ENCODE results near the gene HSP90AB1. TPM values are rescaled to one million over a fixed set of nuclear protein-coding genes. Genes with fewer than 3 reads are reported as not detected.

Gene HSP90AB1
- 2,224 and 2,297 TPM in 2 replicates for total RNA-seq (2021; fragmentation: NEBNext Ultra II Directional; extraction: Animal tissue kit (Norgen Biotek cat#: 25700))
- 1,244 and 1,564 TPM in 2 replicates for polyA plus RNA-seq (2011; rRNA removed)
- 1,987 TPM for polyA plus RNA-seq (2011; cell fraction: cytosol; rRNA removed)
- polyA plus RNA-seq (2011; cell fraction: nucleus; rRNA removed): 1,165 TPM
- 2,191 to 2,644 TPM (median 2,404 TPM) in 4 replicates for polyA plus RNA-seq (2012, experiment 1 of 2)
- polyA plus RNA-seq (2012, experiment 2 of 2): 384 TPM
- polyA plus RNA-seq (2013, experiment 1 of 2): 1,706 TPM
- polyA plus RNA-seq (2013, experiment 2 of 2): 1,654 TPM
- polyA minus RNA-seq (2011; rRNA and poly(A)+ RNA removed): 1,724 and 1,899 TPM in 2 replicates
- polyA minus RNA-seq (2011; cell fraction: cytosol; rRNA and poly(A)+ RNA removed): 850 TPM
- polyA minus RNA-seq (2011; cell fraction: nucleus; rRNA and poly(A)+ RNA removed): 610 TPM
- long read RNA-seq, experiment 1, transcript HSP90AB1-203 (12 exons, 2,572 nt): major isoform, 150 of 2,413 reads
- long read RNA-seq, experiment 1, partial matches to known transcripts: 2,227 of 2,413 reads
- long read RNA-seq, experiment 1, other reads (novel, unspliced or antisense): 35 of 2,413 reads
- long read RNA-seq, experiment 2, transcript HSP90AB1-201 (12 exons, 2,582 nt): minor isoform, 6 of 2,381 reads
- long read RNA-seq, experiment 2, transcript HSP90AB1-203 (12 exons, 2,572 nt): major isoform, 1,614 of 2,381 reads
- long read RNA-seq, experiment 2, partial matches to known transcripts: 739 of 2,381 reads
- long read RNA-seq, experiment 2, other reads (novel, unspliced or antisense): 20 of 2,381 reads

- H3K23me2 ChIP-seq (ENCODE audit: low read depth, low read length): peaks cover 12% of the 10 kb centered on the region
- no peak within 1 kb of the TSS for H2BK120ac ChIP-seq (replicated peaks; ENCODE audit: low read depth, low read length)
- no peaks in the 10 kb centered on the region for H3K27me3 ChIP-seq (replicated peaks in 1 of 4; ENCODE audit: control insufficient read depth in 3 of 4, extremely low read depth in 1 of 4, insufficient read depth in 3 of 4, low read length in 3 of 4)
- H3K27ac ChIP-seq (ENCODE audit: low read depth, low read length): peak within 1 kb of the TSS; percentile 95
- 1% methylated on average over 31 of the region's 34 CpGs; no CpG with 5 or more reads in 1 of the 2 experiments for WGBS, 2 experiments (ENCODE audit: extremely low coverage in 1 of 2, insufficient coverage in 1 of 2, insufficient read length in 1 of 2, insufficient replicate concordance in 2 of 2, low coverage in 1 of 2, low lambda C conversion rate in 2 of 2, missing lambda C conversion rate in 1 of 2)
- peak; percentile 94 to 97 for DNase-seq (ENCODE audit: low read depth in 1 of 2, low spot score in 2 of 2)
- peaks cover 27 to 45% of the 10 kb centered on the region in 2 experiments for H3K79me2 ChIP-seq (ENCODE audit: control insufficient read depth in 1 of 2, insufficient read depth in 2 of 2, low read length in 2 of 2)
- no peaks in the 10 kb centered on the region; the same call in 1 of the 2 replicates for H3K79me1 ChIP-seq (ENCODE audit: low read depth, low read length)
- H3K56ac ChIP-seq (replicated peaks; ENCODE audit: insufficient read length, low read depth, low read length): peak within 1 kb of the TSS; percentile 75
- peak within 1 kb of the TSS; percentile 94; the same call in 1 of the 2 replicates for H2AK5ac ChIP-seq (ENCODE audit: low read depth, low read length)
- H4K8ac ChIP-seq (ENCODE audit: extremely low read depth, insufficient read depth, low read length): peak within 1 kb of the TSS; percentile 95
- H2BK5ac ChIP-seq (ENCODE audit: low read depth, low read length): peak within 1 kb of the TSS; percentile 95
- no peak for FAIRE-seq
- H3K14ac ChIP-seq (ENCODE audit: insufficient read length): peak within 1 kb of the TSS; percentile 43
- POLR2A ChIA-PET (ENCODE audit: partially characterized antibody): interaction anchor here (0.5 to 18.9 kb wide), 73 partner anchors 7 to 723 kb away, joined by 3 to 581 read pairs (median 5); partner anchors contain the start of genes AARS2, CAPN11, CDC5L and GTPBP2
- no peak within 1 kb of the TSS for H2BK20ac ChIP-seq (ENCODE audit: low read length)
- peaks cover 7 to 18% (median 14%) of the 10 kb centered on the region in 4 experiments for H3K4me1 ChIP-seq (replicated peaks in 1 of 4; ENCODE audit: control insufficient read depth in 3 of 4, insufficient read depth in 4 of 4, low read length in 3 of 4)
- peak within 1 kb of the TSS; percentile 92 to 96 for H3K4me2 ChIP-seq (ENCODE audit: insufficient read depth in 1 of 2, low read depth in 2 of 2, low read length in 2 of 2)
- H3K23ac ChIP-seq (ENCODE audit: insufficient read length): no peak within 1 kb of the TSS
- peak within 1 kb of the TSS; percentile 95 for H4K91ac ChIP-seq (replicated peaks; ENCODE audit: insufficient read length, low read length)
- H3K18ac ChIP-seq (ENCODE audit: extremely low read depth, low read length): peak within 1 kb of the TSS; percentile 89
- H3K4me3 ChIP-seq (ENCODE audit: extremely low read depth in 1 of 4, insufficient read depth in 2 of 4, low read depth in 3 of 4, low read length in 4 of 4): peak within 1 kb of the TSS; percentile 55 to 100 (median 98)
- CTCF ChIA-PET (ENCODE audit: partially characterized antibody): interaction anchor here (0.6 to 8.1 kb wide), 13 partner anchors 8 to 78 kb away, joined by 3 to 102 read pairs (median 5); partner anchors contain the start of genes MYMX, SLC29A1 and SLC35B2
- H3K9me3 ChIP-seq (ENCODE audit: insufficient read depth in 2 of 2, low read depth in 1 of 2, low read length in 1 of 2): no peaks in the 10 kb centered on the region
- H2BK15ac ChIP-seq (ENCODE audit: low read length): no peak within 1 kb of the TSS
- H2AFZ ChIP-seq (ENCODE audit: low read length): peak within 1 kb of the TSS; percentile 64; the same call in 1 of the 2 replicates
- H3K4ac ChIP-seq (replicated peaks; ENCODE audit: insufficient read length, low read depth, low read length): peak within 1 kb of the TSS; percentile 80
- peak within 1 kb of the TSS; percentile 61 for H4K5ac ChIP-seq (ENCODE audit: insufficient read length, low read depth, low read length)
- peaks cover 35 to 40% (median 36%) of the 10 kb centered on the region in 4 experiments for H3K36me3 ChIP-seq (ENCODE audit: control insufficient read depth in 2 of 4, insufficient read depth in 4 of 4, low read length in 3 of 4)
- peak within 1 kb of the TSS; percentile 86 to 96 (median 92) for H3K9ac ChIP-seq (replicated peaks in 1 of 4; ENCODE audit: extremely low read depth in 1 of 4, low read depth in 3 of 4, low read length in 3 of 4)
- H2BK12ac ChIP-seq (ENCODE audit: low read depth, low read length): peak within 1 kb of the TSS; percentile 84; the same call in 1 of the 2 replicates
- peaks cover 31 to 37% of the 10 kb centered on the region in 2 experiments for H4K20me1 ChIP-seq (replicated peaks in 1 of 2; ENCODE audit: control insufficient read depth in 1 of 2, insufficient read depth in 2 of 2, low read length in 2 of 2)
- peak; percentile 73 for TF ChIP-seq JUND (IDR thresholded peaks at IDR 0.05; ENCODE audit: low read length)
- TF ChIP-seq TEAD4 (IDR thresholded peaks at IDR 0.05; ENCODE audit: low read depth, low read length): no peak
- TF ChIP-seq FOSL1 (IDR thresholded peaks at IDR 0.05; ENCODE audit: insufficient read depth, low read depth, low read length): no peak
- no peak for TF ChIP-seq KDM1A (IDR thresholded peaks at IDR 0.05; ENCODE audit: borderline replicate concordance, low read length)
- peak; percentile 49 for TF ChIP-seq SAP30 (IDR thresholded peaks at IDR 0.05; ENCODE audit: insufficient read depth, insufficient replicate concordance, low read length)
- TF ChIP-seq TAF7 (optimal IDR thresholded peaks at IDR 0.05; ENCODE audit: borderline replicate concordance, low read depth, low read length): peak; percentile 99
- TF ChIP-seq SP2 (IDR thresholded peaks at IDR 0.05; ENCODE audit: low read length): no peak
Observed at GRCh38 chr6:44246663-44247337, at the start of gene HSP90AB1. HSP90AB1 (plus strand) TSS chr6:44247101; CDS start chr6:44248630, 1,529 bp downstream.
